Measurements from ENCODE around the gene GNA15. TPM values are rescaled to one million over a fixed set of nuclear protein-coding genes. Genes with fewer than 3 reads are reported as not detected.

The GNA15 gene
- total and polyA plus RNA-seq, 2 of the 8 experiments (the other 6 are each of a cell fraction or from before 2014, with no cell fraction given): 0.26 to 0.45 TPM

GRCh38 chr19:3121396-3121795, 14.4 kb upstream of the GNA15 start:
- no peak overlapping the region for H2BK12ac ChIP-seq (ENCODE audit: low read depth, low read length)
- no peaks in the 10 kb centered on the region for H3K27me3 ChIP-seq (replicated peaks in 1 of 4; ENCODE audit: control insufficient read depth in 3 of 4, extremely low read depth in 1 of 4, insufficient read depth in 3 of 4, low read length in 3 of 4)
- H3K4me1 ChIP-seq (replicated peaks in 1 of 4; ENCODE audit: control insufficient read depth in 3 of 4, insufficient read depth in 4 of 4, low read length in 3 of 4): peaks cover 0 to 3% (median 1%) of the 10 kb centered on the region in 4 experiments; a peak in 3 of 7 replicates
- H2BK5ac ChIP-seq (ENCODE audit: low read depth, low read length): no peak overlapping the region
- no peaks in the 10 kb centered on the region; a peak in 1 of 8 replicates for H3K36me3 ChIP-seq (ENCODE audit: control insufficient read depth in 2 of 4, insufficient read depth in 4 of 4, low read length in 3 of 4)
- no peak for DNase-seq (ENCODE audit: low read depth in 1 of 2, low spot score in 2 of 2)
- H4K5ac ChIP-seq (ENCODE audit: insufficient read length, low read depth, low read length): no peak overlapping the region
- no peaks in the 10 kb centered on the region for H3K79me2 ChIP-seq (ENCODE audit: control insufficient read depth in 1 of 2, insufficient read depth in 2 of 2, low read length in 2 of 2)
- no peak overlapping the region for H3K4me3 ChIP-seq (ENCODE audit: extremely low read depth in 1 of 4, insufficient read depth in 2 of 4, low read depth in 3 of 4, low read length in 4 of 4)
- no peak overlapping the region for H2BK20ac ChIP-seq (ENCODE audit: low read length)
- H3K23ac ChIP-seq (ENCODE audit: insufficient read length): no peak overlapping the region
- H3K9me3 ChIP-seq (ENCODE audit: insufficient read depth in 2 of 2, low read depth in 1 of 2, low read length in 1 of 2): no peaks in the 10 kb centered on the region
- H3K23me2 ChIP-seq (ENCODE audit: low read depth, low read length): no peaks in the 10 kb centered on the region
- no peak overlapping the region for H3K9ac ChIP-seq (replicated peaks in 1 of 4; ENCODE audit: extremely low read depth in 1 of 4, low read depth in 3 of 4, low read length in 3 of 4)
- no peak overlapping the region for H3K4me2 ChIP-seq (ENCODE audit: insufficient read depth in 1 of 2, low read depth in 2 of 2, low read length in 2 of 2)
- POLR2A ChIA-PET (ENCODE audit: partially characterized antibody): no interaction called here
- no peak overlapping the region for H2BK120ac ChIP-seq (replicated peaks; ENCODE audit: low read depth, low read length)
- CTCF ChIA-PET (ENCODE audit: partially characterized antibody): interaction anchor here (1.1 to 1.4 kb wide), 2 partner anchors 112 to 166 kb away, joined by 4 read pairs; no protein-coding TSS in a partner anchor
- H4K91ac ChIP-seq (replicated peaks; ENCODE audit: insufficient read length, low read length): no peak overlapping the region
- no peak overlapping the region for H3K56ac ChIP-seq (replicated peaks; ENCODE audit: insufficient read length, low read depth, low read length)
- 92% methylated on average over 11 of the region's 22 CpGs; no CpG with 5 or more reads in 1 of the 2 experiments for WGBS, 2 experiments (ENCODE audit: extremely low coverage in 1 of 2, insufficient coverage in 1 of 2, insufficient read length in 1 of 2, insufficient replicate concordance in 2 of 2, low coverage in 1 of 2, low lambda C conversion rate in 2 of 2, missing lambda C conversion rate in 1 of 2)
- H2AK5ac ChIP-seq (ENCODE audit: low read depth, low read length): no peak overlapping the region
- no peak overlapping the region for H3K14ac ChIP-seq (ENCODE audit: insufficient read length)
- H4K8ac ChIP-seq (ENCODE audit: extremely low read depth, insufficient read depth, low read length): no peak overlapping the region
- H3K79me1 ChIP-seq (ENCODE audit: low read depth, low read length): no peaks in the 10 kb centered on the region
- H3K27ac ChIP-seq (ENCODE audit: low read depth, low read length): no peak overlapping the region
- FAIRE-seq: no peak
- no peaks in the 10 kb centered on the region for H4K20me1 ChIP-seq (replicated peaks in 1 of 2; ENCODE audit: control insufficient read depth in 1 of 2, insufficient read depth in 2 of 2, low read length in 2 of 2)
- no peak overlapping the region for H2AFZ ChIP-seq (ENCODE audit: low read length)
- H3K18ac ChIP-seq (ENCODE audit: extremely low read depth, low read length): no peak overlapping the region
- TF ChIP-seq POLR2A (IDR thresholded peaks at IDR 0.05; ENCODE audit: control extremely low read depth in 1 of 2, low read depth in 2 of 2, low read length in 2 of 2) (no peak), RAD21 (IDR thresholded peaks at IDR 0.05 in 1 of 2, conservative IDR thresholded peaks at IDR 0.05 in 1 of 2; ENCODE audit: low read depth in 2 of 2, low read length in 2 of 2) (no peak), ASH2L (IDR thresholded peaks at IDR 0.05; ENCODE audit: low read length) (no peak), KDM1A (IDR thresholded peaks at IDR 0.05; ENCODE audit: borderline replicate concordance, low read length) (no peak), NANOG (IDR thresholded peaks at IDR 0.05; ENCODE audit: insufficient read depth, low read depth, low read length, poor library complexity, severe bottlenecking) (no peak), NRF1 (IDR thresholded peaks at IDR 0.05; ENCODE audit: low read depth, low read length) (no peak), ZNF274 (IDR thresholded peaks at IDR 0.05; ENCODE audit: borderline replicate concordance, extremely low read depth, low read length) (no peak), BCL11A (IDR thresholded peaks at IDR 0.05; ENCODE audit: low read depth in 2 of 2, low read length in 2 of 2) (no peak), SRF (IDR thresholded peaks at IDR 0.05; ENCODE audit: low read depth, low read length) (no peak), EP300 (IDR thresholded peaks at IDR 0.05; ENCODE audit: borderline replicate concordance in 1 of 2, low read depth in 2 of 2, low read length in 2 of 2) (no peak), TBP (IDR thresholded peaks at IDR 0.05; ENCODE audit: low read depth, low read length) (no peak)
- TF ChIP-seq, protein P1, sequence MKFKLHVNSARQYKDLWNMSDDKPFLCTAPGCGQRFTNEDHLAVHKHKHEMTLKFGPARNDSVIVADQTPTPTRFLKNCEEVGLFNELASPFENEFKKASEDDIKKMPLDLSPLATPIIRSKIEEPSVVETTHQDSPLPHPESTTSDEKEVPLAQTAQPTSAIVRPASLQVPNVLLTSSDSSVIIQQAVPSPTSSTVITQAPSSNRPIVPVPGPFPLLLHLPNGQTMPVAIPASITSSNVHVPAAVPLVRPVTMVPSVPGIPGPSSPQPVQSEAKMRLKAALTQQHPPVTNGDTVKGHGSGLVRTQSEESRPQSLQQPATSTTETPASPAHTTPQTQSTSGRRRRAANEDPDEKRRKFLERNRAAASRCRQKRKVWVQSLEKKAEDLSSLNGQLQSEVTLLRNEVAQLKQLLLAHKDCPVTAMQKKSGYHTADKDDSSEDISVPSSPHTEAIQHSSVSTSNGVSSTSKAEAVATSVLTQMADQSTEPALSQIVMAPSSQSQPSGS (IDR thresholded peaks at IDR 0.05; ENCODE audit: low read length): no peak
- H2BK15ac ChIP-seq (ENCODE audit: low read length): no peak overlapping the region
- H3K4ac ChIP-seq (replicated peaks; ENCODE audit: insufficient read length, low read depth, low read length): no peak overlapping the region
